Mammary epithelial cell (primary cell): ENCODE results near the gene ANGEL1.

Experiments used
- CTCF ChIP-seq, 2 donors: IDR thresholded peaks in 1 of 2; conservative IDR thresholded peaks in 1 of 2; 2 replicates each; pipeline ENCODE4 v1.5.1; 2011 to 2012; ENCODE audit warnings: inconsistent platforms in 2 of 2, low read length in 2 of 2, mild to moderate bottlenecking in 2 of 2, control low read depth in 1 of 2, low read depth in 1 of 2; ENCODE audit not compliant: insufficient read depth in 1 of 2; ENCODE audit errors: extremely low read depth in 1 of 2
- EZH2 ChIP-seq: IDR thresholded peaks from 2 replicates; pipeline ENCODE4 v1.6.1; 2012; ENCODE audit warnings: low read length, inconsistent platforms, borderline replicate concordance

DNA sequence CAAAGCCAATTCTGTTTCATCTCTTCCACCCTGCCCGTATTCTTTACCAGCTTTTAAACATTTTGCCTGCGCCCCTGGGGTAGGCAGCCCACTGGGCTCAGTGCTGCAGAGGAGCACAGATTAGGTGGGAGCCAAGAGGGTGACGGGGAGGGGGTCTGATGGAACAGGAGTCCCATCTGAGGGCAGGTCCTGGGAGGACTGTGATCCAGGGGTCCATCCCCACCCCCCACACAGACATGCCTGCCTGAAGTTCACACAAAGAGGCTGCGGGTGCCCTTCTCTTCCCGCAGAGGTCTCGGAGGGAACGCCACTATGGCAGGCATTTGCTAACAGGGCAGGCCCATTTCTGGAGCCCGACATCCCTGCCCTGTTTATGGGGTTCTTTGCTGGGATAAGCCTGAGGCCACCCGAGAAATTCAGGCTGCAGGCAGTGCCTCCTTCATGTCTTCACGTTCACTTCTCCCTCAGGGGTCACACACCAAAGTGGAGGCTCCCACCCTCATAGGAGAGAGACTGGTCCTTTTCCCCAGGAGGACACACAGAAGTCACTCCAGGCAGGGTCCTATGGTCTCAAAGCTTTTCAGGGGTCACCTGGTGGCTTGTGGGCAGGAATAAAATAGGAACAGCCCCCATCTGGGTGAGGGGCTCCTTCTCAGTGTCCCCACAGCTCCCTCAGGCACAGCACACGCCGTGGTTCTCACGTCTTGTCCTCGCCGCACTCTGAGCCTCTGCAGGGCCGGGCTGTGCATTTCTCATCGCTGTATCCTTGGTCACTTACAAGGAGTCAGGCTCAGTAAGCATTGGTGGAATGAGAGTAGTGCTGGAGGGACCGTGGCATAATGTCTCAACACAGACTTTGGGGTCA lies 38.5 kb downstream of the ANGEL1 start:
- no peak for TF ChIP-seq CTCF (conservative IDR thresholded peaks at IDR 0.05 in 1 of 2, IDR thresholded peaks at IDR 0.05 in 1 of 2; ENCODE audit: extremely low read depth in 1 of 2, insufficient read depth in 1 of 2, low read depth in 1 of 2, low read length in 2 of 2)
- no peak for TF ChIP-seq EZH2
